Femur (tissue), 1 donor: Measurements from ENCODE around the gene CLCA4.
"Not testable (repeated sequence)": the region's sequence is repeated elsewhere in the genome, so short reads cannot be mapped to it uniquely, and the experiment has no call there.

Source experiments
- DNase-seq: peaks from one replicate; pipeline ENCODE4 v3.0.0-alpha.2; 2017

The CLCA4 gene, protein sequence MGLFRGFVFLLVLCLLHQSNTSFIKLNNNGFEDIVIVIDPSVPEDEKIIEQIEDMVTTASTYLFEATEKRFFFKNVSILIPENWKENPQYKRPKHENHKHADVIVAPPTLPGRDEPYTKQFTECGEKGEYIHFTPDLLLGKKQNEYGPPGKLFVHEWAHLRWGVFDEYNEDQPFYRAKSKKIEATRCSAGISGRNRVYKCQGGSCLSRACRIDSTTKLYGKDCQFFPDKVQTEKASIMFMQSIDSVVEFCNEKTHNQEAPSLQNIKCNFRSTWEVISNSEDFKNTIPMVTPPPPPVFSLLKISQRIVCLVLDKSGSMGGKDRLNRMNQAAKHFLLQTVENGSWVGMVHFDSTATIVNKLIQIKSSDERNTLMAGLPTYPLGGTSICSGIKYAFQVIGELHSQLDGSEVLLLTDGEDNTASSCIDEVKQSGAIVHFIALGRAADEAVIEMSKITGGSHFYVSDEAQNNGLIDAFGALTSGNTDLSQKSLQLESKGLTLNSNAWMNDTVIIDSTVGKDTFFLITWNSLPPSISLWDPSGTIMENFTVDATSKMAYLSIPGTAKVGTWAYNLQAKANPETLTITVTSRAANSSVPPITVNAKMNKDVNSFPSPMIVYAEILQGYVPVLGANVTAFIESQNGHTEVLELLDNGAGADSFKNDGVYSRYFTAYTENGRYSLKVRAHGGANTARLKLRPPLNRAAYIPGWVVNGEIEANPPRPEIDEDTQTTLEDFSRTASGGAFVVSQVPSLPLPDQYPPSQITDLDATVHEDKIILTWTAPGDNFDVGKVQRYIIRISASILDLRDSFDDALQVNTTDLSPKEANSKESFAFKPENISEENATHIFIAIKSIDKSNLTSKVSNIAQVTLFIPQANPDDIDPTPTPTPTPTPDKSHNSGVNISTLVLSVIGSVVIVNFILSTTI

DNA sequence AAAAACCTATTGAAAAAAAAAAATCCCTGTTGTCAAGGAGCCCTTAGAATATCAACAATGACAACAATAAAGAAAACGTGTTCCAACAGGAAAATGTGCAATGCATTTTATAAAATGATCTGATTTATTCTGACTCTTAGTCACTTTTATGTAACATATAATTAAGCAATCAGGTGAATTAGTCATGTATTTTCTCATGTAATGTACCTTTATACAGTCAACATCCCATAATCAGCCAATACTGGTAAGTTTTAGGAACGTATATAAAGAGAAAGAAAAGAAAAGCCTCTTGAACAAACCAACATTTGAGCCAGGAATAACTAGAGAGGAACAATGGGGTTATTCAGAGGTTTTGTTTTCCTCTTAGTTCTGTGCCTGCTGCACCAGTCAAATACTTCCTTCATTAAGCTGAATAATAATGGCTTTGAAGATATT lies at the start of gene CLCA4:
Gene CLCA4 (plus strand): TSS at position 292 of the 435 bp plus-strand sequence. CDS start 42 bp downstream, at position 334.
- DNase-seq: no peak

DNA sequence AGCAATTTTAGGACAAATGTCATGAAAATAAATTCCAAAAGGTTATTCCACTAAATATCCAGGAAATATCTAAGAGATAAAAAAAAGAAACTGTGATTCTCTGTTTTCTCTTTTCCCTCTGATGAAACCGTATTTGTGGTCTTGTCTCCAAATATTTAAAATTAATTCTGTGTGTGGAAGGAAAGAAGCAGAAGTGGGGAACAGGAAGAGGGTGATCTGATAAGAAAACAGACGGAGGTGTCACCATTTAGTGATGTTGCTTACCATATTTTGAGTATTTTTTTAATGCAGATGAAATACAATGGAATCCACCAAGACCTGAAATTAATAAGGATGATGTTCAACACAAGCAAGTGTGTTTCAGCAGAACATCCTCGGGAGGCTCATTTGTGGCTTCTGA lies 48.6 kb upstream of the CLCA4 start:
- DNase-seq: no peak

DNA sequence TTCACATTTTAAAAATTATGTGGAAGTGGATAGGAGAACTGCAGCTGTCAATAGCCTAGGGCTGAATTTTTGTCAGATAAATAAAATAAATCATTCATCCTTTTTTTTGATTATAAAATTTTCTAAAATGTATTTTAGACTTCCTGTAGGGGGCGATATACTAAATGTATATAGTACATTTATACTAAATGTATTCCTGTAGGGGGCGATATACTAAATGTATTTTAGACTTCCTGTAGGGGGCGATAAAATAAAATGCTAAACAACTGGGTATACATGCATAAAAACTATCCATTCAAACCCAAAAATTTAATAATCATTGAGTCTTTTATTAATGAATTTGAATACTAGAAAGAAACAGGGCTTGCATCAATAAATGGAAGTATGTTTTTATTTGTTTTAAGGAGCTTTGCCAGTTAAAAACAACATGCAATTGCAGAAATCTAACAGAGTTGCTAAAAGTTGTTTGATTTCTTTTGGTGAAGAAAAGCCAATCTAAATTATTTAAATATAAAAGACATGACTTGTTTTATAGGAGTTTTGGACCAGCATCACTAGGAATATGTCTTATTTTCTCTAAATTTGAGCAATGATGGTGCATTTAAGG lies 46.8 kb upstream of the CLCA4 start:
- no peak for DNase-seq

DNA sequence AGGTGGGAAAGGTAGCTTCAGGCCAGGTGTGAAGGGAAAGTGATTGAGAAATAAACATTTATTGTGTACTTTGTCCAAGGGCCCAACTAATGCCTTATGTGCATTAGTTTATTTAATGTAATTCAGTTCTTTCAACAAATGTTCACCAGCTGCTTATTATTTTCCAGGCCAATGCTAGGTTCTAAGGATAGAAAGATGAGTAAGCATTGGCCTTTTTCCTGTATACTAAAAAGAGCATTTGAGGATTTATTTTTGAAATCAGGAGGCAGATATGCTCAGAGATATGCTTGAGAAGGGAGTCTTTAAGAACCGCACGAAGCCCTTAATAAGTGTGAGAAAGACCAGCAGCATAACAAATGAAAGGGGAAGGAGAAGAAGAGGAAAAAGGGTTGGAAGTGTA lies 46.2 kb upstream of the CLCA4 start:
- DNase-seq: no peak

DNA sequence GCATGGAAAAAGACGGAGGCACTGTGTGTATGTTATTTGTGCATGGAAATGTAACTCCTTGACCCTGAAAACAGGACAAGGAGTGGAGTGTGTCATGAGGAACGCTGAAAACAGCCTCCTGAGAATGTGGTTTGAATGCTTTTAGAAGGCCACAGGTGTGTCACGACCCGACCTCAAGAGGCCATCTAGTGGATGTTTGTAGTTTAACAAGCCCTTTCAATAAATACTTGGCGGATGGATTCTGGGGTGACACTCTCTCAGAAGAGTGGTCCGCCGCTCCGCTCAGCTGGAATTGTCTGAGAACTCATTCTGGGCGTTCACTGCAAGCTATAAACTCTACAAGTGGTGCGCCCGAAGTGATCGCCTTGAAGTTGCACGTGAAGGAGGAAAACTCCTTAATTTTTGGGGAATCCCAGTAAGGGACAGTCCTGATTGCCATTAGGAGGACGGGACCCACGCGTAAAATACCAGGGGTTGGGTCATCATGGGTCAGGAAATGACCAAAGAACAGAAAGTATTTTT lies 44.7 kb upstream of the CLCA4 start:
- DNase-seq: not testable (repeated sequence)

DNA sequence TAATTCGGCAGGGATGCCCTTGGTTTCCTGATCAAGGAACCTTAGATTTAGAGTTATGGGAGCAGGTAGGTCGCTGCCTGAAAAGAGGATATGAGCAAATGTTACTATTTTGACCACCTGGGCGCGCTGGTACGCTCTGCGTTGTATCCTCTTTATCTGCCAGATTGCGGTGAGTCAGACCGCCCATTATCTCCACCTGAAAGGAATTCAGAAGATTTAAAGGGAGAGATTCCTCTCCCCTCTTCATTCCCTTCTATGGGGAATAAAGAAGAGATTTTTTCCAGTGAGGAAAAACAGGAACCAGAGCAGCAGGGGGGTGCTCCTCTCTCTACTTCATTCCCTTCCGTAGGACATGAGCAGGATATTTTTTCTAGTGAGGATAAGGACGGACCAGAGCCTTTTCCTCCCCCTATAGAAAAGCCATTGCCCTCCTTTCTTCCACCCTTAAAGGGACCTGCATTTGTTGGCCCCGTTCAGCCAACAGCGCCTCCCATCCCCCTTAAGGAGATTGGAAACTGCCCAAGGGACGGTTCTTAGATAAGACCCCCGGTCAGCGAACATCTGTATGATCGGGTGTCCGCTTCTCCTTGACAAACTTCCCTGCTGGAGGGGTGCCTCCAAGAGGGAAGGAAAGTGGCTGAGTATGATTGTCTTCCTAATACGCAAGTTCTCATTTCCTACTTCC lies 44.0 kb upstream of the CLCA4 start:
- no peak for DNase-seq

DNA sequence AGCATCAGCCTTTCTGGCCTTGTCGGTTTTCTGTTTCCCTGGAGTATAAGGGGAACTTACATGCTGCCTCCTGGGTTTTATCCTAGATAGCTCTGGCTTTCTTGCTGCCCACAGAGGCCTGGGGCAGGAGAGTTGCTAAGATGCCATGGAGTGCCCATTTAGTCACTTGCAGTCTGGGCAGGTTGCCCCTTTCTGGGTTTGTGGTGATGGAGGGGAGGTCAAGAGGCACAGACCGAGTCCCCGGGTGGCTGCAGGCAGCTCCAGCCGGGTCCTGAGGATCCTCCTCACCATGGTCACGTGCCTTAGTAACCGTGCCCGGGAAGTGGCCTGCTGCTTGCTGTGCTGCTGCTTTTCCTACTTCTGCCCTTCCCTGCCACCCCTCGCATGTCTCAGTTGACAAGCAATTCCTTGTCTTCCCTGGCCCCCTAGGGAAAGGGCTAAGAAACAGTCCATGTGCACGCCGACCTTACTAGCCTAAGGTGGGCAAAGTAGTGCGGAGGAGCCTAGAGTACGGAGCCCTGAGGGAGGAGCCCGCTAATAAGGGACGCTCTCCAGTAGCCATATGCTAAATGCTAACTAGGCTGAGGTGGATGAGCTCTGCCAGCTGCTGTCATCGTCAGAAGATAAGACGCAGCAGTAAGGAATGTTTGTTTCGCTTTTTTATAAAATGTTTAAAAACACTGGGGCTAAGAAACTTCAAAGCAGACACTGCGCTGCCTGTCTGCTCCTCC lies 43.3 kb upstream of the CLCA4 start:
- DNase-seq: no peak

DNA sequence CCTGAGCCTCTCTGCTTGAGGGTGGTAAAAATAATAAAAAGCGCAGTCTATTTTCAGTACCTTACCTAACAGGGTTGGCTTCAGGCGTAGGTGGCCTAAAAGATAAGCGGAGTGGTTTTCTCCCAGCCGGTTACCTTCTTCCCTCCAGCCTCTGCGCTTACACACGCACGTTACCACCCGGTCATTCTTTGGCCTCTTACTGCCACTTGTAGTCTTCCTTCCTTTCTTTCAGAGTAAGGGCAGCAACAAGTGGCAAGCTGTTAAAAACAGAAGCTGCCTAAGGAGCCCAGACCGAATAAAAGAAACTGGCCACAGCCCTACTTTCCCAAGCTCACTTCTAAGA lies 42.8 kb upstream of the CLCA4 start:
- no peak for DNase-seq

DNA sequence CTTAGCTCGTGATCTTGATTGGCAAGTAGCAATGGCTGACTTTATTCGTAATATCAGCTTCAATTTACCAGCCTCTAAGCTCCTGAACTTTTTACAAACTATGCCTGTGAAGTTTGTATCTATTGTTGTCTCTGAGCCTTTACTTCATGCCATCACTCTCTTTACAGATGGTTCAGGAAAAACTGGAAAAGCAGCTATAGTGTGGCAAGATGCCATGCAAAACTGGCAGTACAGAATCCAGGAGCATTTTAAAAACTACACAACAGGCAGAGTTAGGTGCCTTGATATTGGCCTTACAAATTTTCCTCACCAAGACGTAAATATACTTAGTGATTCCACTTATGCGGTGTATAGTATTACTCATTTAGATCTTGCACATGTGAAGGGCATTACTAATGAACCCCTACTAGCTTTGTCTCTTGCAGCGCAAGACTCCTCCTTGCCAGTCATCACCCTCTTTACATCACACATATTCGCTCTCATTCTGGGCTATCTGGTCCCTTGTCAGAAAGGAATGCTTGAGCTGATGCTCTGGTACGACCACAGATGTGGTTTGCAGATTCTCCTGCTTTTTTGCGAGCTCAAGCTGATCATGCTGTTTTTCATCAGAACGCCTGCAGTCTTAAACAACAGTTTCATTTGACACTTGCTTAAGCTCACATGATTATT lies 41.8 kb upstream of the CLCA4 start:
- no peak for DNase-seq

DNA sequence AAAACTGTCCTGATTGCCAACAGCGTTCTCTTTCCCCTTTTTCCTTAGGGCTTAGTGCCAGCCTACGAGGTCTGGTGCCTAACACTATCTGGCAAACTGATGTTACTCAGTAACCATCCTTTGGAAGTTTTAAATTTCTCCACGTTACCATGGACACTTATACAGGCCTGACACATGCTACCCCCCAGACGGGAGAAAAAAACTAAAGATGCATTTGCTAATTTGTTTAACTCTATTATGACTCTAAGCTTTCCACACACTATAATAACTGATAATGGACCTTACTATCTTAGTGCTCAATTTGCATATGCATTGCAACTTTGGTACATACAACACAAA lies 41.3 kb upstream of the CLCA4 start:
- DNase-seq: no peak

DNA sequence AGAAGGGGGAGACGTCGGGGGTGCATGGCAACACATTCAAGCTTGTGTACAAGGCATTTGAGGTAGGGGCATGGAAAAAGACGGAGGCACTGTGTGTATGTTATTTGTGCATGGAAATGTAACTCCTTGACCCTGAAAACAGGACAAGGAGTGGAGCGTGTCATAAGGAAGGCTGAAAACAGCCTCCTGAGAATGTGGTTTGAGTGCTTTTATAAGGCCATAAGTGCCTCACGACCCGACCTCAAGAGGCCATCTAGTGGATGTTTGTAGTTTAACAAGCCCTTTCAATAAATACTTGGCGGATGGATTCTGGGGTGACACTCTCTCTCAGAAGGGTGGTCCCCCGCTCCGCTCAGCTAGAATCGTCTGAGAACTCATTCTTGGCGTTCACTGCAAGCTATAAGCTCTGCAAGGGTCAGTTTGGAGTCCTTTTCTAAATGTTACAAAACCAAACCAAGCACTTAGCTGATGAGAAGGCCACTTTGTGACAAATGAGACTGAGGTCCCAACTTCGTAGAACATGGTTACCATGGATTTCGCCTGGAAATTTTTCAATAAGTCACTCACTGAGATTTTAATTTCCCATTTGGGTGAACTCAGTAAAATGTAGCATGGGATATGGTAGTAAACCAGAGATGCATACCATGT lies 38.8 kb upstream of the CLCA4 start:
- no peak for DNase-seq

DNA sequence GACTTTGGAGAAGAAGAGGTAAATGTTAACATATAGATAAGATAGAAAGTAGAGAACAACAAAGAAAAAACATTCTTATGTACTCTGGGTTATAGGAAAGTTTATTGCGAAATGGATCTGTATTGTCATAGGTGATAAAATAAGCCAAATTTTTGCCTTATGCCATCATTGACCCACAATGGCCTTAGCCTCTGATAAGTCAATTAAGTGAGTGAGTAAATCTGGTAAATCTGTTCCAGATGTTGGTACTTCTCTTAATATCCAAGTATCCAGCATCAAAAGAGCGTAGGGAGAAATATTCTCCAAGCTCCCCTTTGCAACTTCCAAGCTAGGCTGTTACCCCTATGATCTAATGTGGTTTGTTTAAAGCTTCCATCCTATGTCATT lies 38.3 kb upstream of the CLCA4 start:
- no peak for DNase-seq

DNA sequence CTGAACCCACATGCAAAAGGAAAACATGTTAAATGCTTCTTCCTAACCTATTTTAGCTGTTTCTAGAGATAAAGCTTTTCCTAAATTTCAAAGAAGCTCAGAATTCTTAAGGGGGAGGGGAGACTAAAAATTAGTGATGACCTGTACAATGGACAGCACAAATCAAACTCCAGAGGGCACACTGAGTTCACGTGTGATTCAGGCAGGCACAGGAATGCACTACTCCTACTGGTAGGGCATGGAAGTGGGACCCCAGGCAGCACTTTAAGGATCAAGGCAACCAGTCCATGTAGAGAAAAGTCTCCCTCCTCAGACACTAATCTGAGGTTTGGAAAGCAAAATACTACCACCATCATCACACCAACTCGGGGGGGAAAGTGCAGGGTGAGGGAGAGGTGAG lies 31.3 kb upstream of the CLCA4 start:
- DNase-seq: no peak

DNA sequence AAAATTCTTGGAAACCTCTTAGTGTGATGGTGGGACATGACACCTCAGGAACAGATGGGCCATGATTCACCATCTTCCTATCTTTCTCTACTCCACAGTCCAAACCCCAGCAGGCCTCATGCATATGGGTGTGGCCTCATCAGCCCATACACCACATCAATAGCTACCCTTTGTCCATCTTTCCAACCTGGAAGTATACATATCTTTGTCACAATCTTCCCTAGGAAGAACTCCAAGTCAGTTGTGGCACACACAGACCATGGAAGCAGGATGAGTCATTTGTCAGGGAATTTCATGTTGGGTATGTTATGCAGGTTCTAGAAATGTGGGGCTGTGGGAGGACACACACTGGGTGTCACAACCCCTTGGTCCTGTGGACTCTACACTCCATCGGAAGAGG lies 30.5 kb upstream of the CLCA4 start:
- no peak for DNase-seq

DNA sequence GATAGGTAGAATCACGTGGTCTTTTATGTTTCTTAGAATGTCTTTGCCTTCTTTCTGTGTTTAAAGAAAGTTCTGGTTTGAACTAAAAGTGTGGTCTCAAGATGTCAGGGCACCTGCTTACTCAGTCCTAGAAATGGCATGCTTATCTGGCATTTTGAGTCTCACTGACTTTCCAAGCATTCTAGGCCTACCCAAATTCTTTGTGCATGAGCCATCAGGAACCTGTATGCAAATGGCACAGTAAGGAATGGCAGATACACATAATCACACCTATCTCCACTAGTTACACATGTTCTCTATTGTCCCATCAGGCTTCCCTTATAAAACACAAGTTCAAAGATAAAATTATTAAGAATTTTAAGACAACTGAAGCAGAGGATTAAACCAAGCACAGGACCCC lies 29.5 kb upstream of the CLCA4 start:
- DNase-seq: no peak

DNA sequence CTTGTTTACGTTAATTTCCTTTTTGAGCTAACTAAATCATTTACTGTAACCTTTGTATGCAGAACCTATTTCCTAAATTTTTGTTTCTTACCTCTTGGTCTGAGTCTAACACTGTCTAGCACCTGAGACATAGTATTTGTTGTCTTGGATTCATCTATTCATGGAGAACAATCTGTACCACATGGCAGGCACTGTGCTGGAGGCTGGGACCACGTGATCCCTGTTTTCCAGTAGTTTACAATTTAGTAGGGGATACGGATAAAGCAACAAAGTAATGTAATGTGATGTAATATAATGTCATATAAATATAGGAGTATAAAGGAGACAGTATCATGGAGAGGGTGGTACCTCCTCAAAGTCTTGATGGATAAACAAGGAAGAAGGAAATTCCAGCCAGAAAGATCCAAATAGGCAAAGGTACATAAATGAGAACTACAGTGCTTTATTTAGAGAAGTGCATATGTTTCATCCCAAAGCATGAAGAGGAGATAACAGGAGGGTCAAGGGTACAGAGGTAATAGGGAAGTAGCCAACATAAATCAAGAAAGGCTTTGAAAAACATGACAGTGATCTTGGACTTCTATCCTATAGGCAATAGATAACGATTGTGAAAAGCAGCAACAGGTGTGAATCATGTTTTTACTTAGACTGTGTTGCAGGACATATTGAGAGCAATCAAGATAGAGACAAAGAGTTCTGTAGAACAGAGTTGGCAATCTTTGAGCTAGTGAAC lies 25.9 kb upstream of the CLCA4 start:
- DNase-seq: no peak

DNA sequence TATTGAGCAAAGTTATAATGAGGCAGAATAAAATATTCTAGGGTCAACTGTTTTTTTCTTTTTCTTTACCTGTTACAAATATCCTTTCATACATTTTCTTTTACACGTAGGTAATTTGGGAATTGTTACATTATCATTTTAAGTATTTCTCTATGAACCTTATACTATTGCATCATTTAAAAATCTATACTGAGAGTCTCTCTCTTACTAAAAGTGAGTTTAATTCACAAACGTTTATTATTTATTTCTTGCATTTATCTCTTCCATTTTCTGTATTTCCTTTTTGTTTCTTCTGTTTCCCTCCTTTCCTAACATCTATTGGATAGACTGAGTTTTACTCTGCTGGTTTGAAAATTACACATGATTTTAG lies 25.4 kb upstream of the CLCA4 start:
- DNase-seq: no peak

DNA sequence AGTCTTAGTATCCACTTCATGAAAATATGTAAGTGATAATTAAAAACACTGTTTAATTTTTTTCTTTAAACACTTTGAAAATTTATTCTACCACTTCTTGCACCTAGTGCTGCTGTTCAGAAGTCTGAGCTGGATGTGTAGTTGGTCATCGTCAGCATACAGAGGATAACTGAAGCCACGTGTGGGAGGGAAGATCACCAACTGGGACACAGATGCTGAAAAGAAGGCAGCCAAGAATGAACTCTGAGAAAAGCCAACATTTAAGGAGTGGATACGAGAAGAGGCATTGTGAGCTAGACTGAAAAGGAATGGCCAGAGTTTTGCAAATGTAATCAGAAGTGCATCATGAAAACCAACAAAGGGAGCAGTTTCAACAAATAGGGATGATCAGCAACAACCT lies 24.6 kb upstream of the CLCA4 start:
- DNase-seq: peak; percentile 32

DNA sequence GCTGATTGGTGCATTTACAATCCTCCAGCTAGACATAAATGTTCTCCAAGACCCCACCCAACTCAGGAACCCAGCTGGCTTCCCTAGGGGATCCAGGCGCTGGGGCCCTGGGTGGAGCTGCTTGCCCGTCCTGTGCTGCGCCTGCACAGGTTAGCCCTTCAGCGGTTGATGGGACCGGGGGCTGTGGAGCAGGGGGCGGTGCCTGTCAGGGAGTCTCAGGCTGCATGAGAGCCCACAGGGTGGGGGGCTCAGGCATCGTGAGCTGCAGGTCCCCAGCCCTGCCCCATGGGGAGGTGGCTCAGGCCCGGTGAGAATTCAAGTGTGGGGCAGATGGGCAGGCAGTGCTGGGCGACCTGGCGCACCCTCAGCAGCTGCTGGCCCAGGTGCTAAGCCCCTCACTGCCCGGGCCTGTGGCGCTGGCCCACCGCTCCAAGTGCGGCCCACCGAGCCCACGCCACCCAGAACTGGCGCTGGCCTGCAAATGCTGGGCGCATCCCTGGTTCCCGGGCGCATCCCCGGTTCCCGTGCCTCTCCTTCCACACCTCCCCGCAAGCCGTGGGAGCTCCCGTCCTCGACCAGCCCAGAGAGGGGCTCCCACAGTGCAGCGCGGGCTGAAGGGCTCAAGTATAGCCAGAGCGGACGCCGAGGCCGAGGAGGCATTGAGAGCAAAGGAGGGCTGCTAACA lies 23.1 kb upstream of the CLCA4 start:
- no peak for DNase-seq

DNA sequence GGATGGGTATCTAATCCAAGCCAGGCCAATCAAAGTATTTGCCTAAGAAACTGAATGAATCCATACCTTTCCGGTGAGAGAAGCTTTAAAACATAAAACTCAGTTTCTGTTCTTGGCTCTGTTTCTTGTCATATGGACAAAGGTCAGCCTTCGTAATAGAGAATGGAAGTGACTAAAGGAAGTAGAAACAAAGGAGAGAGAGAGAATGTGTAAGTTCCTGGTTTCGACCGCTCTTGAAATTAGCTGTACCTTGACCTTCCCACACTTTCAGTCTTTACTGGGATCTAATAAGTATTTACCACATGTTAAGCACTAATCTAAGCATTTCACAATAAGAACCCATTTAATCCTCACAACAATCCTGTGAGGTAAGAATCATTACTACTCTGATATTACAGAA lies 19.6 kb upstream of the CLCA4 start:
- no peak for DNase-seq
